Suppressor macrophage treated with lipopolysaccharide for 1 hour (primary cell): ENCODE data around the gene GJB2.

ENCODE experiments used
- DNase-seq, 3 donors: peaks; one replicate each; pipeline ENCODE4 v3.0.0-alpha.2; 2020 to 2022

Gene GJB2

GRCh38 chr13:20192158-20192835 is 441 bp downstream of the GJB2 start:
- DNase-seq = peak; percentile 46 to 65 (median 56)

- peak; percentile 30 to 50 (median 35) for DNase-seq
Measured at GRCh38 chr13:20191311-20192157, 1.2 kb downstream of the GJB2 start.

- DNase-seq = no peak
Measured at GRCh38 chr13:20190481-20191310, 2.0 kb downstream of the GJB2 start.

- DNase-seq = no peak
Measured at GRCh38 chr13:20190076-20190475, 2.7 kb downstream of the GJB2 start.

GRCh38 chr13:20188667-20189553 is 3.8 kb downstream of the GJB2 start:
- peak; percentile 53 to 64 (median 56) for DNase-seq

- no peak for DNase-seq
Measured at GRCh38 chr13:20186771-20187170, 6.0 kb downstream of the GJB2 start.

- DNase-seq = no peak
Measured at GRCh38 chr13:20185366-20186056, 7.2 kb downstream of the GJB2 start.

GRCh38 chr13:20182231-20182846 is 10.4 kb downstream of the GJB2 start:
- DNase-seq = peak; percentile 79 to 88 (median 85)

- DNase-seq = no peak
Measured at GRCh38 chr13:20181188-20181587, 11.6 kb downstream of the GJB2 start.

GRCh38 chr13:20178156-20178555 is 14.6 kb downstream of the GJB2 start:
- DNase-seq = no peak

- no peak for DNase-seq
Measured at GRCh38 chr13:20177049-20177831, 15.5 kb downstream of the GJB2 start.

GRCh38 chr13:20175907-20176652 is 16.7 kb downstream of the GJB2 start:
- DNase-seq = no peak

- DNase-seq = no peak
Measured at GRCh38 chr13:20175406-20175794, 17.3 kb downstream of the GJB2 start.

- DNase-seq = peak; percentile 96 to 99 (median 99)
Measured at GRCh38 chr13:20174656-20175405, 17.9 kb downstream of the GJB2 start.

- peak; percentile 50 to 65 (median 60) for DNase-seq
Measured at GRCh38 chr13:20173116-20173746, 19.5 kb downstream of the GJB2 start.

GRCh38 chr13:20171364-20171763 is 21.4 kb downstream of the GJB2 start:
- no peak for DNase-seq

GRCh38 chr13:20170921-20171320 is 21.8 kb downstream of the GJB2 start:
- peak; percentile 31 to 60 (median 37) for DNase-seq

GRCh38 chr13:20168396-20168795 is 24.3 kb downstream of the GJB2 start:
- DNase-seq = no peak
